Gastrocnemius medialis (tissue), 4 donors: ENCODE measurements around the gene SLC15A3.

Experiments used
- POLR2A ChIP-seq, 2 donors: fragments of 450-650 bp; IDR thresholded peaks; one replicate each; pipeline ENCODE4 v1.6.1; 2017; ENCODE audit warnings: antibody characterized with exemption in 2 of 2, mild to moderate bottlenecking in 2 of 2, moderate library complexity in 2 of 2
- TF ChIP-seq, protein P1 (sequence below), 5 experiments: fragments of 450-650 bp in 3 of 5; fragments of 200-600 bp in 2 of 5; sonication (generic) in 2 of 5; IDR thresholded peaks in 4 of 5; conservative IDR thresholded peaks in 1 of 5; 1 replicate in 4 of 5; 2 replicates in 1 of 5; pipeline ENCODE4 v1.5.1; 2016 to 2019; ENCODE audit warnings: antibody characterized with exemption in 5 of 5, mild to moderate bottlenecking in 3 of 5, moderate library complexity in 3 of 5

DNA sequence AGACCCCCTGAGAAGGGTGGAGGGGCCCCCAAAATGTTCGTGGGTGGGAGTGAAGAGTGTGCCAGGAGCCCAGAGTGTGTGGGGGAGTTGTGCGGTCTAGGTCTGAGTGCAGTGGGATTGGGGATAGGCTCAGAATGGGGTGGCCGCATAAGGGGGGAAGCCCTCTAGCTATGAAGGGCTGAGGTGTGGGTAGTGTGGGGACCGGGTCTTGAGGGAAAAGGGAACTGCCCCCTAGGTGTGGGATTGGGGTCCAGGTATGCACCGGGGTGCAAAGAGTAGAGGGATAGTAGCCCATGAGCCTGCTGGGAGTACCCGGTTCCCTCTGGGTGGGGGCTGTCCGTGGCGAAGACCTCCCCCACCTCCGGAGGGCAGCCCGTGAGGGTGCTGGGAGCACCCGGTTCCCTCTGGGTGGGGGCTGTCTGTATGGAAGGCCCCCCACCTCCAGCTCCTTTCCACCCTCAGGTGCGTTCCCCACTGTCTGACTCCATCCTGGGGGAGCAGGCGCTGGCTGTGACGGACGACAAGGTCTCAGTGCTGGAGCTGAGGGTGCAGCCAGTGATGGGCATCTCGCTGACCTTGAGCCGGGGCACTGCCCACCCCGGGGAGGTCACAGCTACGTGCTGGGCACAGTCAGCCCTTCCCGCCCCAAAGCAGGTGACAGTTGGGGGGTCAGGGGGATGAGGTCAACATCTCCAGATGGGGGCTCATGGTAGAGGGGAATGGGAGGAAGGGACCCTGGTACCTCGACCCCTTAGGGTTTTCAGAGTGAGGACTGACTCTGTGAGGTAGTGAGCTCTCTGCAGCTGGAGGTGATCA lies 17.0 kb downstream of the SLC15A3 start:
- TF ChIP-seq, protein P1, sequence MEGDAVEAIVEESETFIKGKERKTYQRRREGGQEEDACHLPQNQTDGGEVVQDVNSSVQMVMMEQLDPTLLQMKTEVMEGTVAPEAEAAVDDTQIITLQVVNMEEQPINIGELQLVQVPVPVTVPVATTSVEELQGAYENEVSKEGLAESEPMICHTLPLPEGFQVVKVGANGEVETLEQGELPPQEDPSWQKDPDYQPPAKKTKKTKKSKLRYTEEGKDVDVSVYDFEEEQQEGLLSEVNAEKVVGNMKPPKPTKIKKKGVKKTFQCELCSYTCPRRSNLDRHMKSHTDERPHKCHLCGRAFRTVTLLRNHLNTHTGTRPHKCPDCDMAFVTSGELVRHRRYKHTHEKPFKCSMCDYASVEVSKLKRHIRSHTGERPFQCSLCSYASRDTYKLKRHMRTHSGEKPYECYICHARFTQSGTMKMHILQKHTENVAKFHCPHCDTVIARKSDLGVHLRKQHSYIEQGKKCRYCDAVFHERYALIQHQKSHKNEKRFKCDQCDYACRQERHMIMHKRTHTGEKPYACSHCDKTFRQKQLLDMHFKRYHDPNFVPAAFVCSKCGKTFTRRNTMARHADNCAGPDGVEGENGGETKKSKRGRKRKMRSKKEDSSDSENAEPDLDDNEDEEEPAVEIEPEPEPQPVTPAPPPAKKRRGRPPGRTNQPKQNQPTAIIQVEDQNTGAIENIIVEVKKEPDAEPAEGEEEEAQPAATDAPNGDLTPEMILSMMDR (IDR thresholded peaks at IDR 0.05 in 4 of 5, conservative IDR thresholded peaks at IDR 0.05 in 1 of 5), result no peak
- no peak for TF ChIP-seq POLR2A (IDR thresholded peaks at IDR 0.05)
